Measurements from ENCODE around the gene RNF146. TPM values are rescaled to one million over a fixed set of nuclear protein-coding genes. Genes with fewer than 3 reads are reported as not detected.

The RNF146 gene
- total and polyA plus RNA-seq, 2 of the 13 experiments (the other 11 are each of a cell fraction or from before 2014, with no cell fraction given): 18.8 to 27.6 TPM

- no peak for TF ChIP-seq DZIP1 (CRISPR knock-in tag; IDR thresholded peaks at IDR 0.05)
- TF ChIP-seq GATAD2A (CRISPR knock-in tag; IDR thresholded peaks at IDR 0.05): no peak; the same call in 1 of the 2 replicates
- no peak; the same call in 1 of the 2 replicates for TF ChIP-seq ELF3 (CRISPR knock-in tag; IDR thresholded peaks at IDR 0.05)
- peak; percentile 63; the same call in 1 of the 2 replicates for TF ChIP-seq WIZ (CRISPR knock-in tag; IDR thresholded peaks at IDR 0.05)
- TF ChIP-seq ZNF710 (CRISPR knock-in tag; IDR thresholded peaks at IDR 0.05; ENCODE audit: borderline replicate concordance): 0 out of 2 replicates have a peak, but pooled peaks have one; percentile 53
- TF ChIP-seq DNMT1 (CRISPR knock-in tag; IDR thresholded peaks at IDR 0.05): peak; percentile 28; the same call in 1 of the 2 replicates
- TF ChIP-seq RARA (CRISPR knock-in tag; IDR thresholded peaks at IDR 0.05): peak; percentile 32; the same call in 1 of the 2 replicates
- TF ChIP-seq ZNF598 (CRISPR knock-in tag; IDR thresholded peaks at IDR 0.05; ENCODE audit: borderline replicate concordance): peak; percentile 57
- no peak for TF ChIP-seq FLYWCH1 (CRISPR knock-in tag; IDR thresholded peaks at IDR 0.05)
- TF ChIP-seq ZNF282 (IDR thresholded peaks at IDR 0.05; ENCODE audit: partially characterized antibody): no peak
- TF ChIP-seq SNAPC4 (CRISPR knock-in tag; IDR thresholded peaks at IDR 0.05): no peak
- 0 out of 2 replicates have a peak, but pooled peaks have one; percentile 58 for TF ChIP-seq MXD1 (CRISPR knock-in tag; IDR thresholded peaks at IDR 0.05)
- TF ChIP-seq JUND (CRISPR knock-in tag; IDR thresholded peaks at IDR 0.05): peak; percentile 63
- peak; percentile 47; the same call in 1 of the 2 replicates for TF ChIP-seq HDAC1 (CRISPR knock-in tag; IDR thresholded peaks at IDR 0.05)
- no peak for TF ChIP-seq TAF15 (IDR thresholded peaks at IDR 0.05; ENCODE audit: low read depth, low read length, poor library complexity, severe bottlenecking)
- TF ChIP-seq ZNF205 (CRISPR knock-in tag; IDR thresholded peaks at IDR 0.05): 0 out of 2 replicates have a peak, but pooled peaks have one; percentile 14
- no peak for TF ChIP-seq ZNF234 (CRISPR knock-in tag; conservative IDR thresholded peaks at IDR 0.05)
- no peak for TF ChIP-seq TBX3 (IDR thresholded peaks at IDR 0.05; ENCODE audit: borderline replicate concordance)
- TF ChIP-seq RELA (CRISPR knock-in tag; IDR thresholded peaks at IDR 0.05): no peak
Observed at GRCh38 chr6:127266892-127267645, 405 bp downstream of the RNF146 start (continued).
